ENCODE results near the gene SDHAF4.

DNA sequence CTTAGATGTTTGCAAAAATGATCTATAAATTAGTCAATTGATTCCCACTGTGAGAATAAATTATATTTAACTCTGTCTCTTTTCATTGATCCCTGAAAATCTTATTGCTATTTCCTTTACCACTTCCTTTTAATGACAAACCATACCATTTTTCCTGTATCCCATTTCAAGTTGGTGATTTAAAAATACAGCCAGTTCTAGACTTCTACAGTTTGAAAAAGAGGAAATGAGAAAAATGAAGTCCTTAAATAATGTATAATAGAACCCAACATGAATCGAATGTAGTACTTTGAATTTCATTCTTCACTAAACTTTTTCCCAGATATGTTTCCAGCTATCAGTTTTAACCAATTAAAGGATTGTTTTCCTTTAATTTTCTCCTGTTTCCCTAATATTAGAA is 29.5 kb upstream of the SDHAF4 start:
- TF ChIP-seq, protein P1, sequence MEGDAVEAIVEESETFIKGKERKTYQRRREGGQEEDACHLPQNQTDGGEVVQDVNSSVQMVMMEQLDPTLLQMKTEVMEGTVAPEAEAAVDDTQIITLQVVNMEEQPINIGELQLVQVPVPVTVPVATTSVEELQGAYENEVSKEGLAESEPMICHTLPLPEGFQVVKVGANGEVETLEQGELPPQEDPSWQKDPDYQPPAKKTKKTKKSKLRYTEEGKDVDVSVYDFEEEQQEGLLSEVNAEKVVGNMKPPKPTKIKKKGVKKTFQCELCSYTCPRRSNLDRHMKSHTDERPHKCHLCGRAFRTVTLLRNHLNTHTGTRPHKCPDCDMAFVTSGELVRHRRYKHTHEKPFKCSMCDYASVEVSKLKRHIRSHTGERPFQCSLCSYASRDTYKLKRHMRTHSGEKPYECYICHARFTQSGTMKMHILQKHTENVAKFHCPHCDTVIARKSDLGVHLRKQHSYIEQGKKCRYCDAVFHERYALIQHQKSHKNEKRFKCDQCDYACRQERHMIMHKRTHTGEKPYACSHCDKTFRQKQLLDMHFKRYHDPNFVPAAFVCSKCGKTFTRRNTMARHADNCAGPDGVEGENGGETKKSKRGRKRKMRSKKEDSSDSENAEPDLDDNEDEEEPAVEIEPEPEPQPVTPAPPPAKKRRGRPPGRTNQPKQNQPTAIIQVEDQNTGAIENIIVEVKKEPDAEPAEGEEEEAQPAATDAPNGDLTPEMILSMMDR (IDR thresholded peaks at IDR 0.05; ENCODE audit: low read length) = no peak
- TF ChIP-seq EZH2 (IDR thresholded peaks at IDR 0.05; ENCODE audit: borderline replicate concordance, low read length) = no peak

All from OCI-LY1 (cell line).